HUDEP-2 (cell line): ENCODE data around the gene PPP1R1B.

Source experiments
- DNase-seq, 76 experiments: peaks; one replicate each; lab custom pipeline; 2025; ENCODE audit not compliant: unreplicated experiment in 76 of 76; lab: John Stamatoyannopoulos, UW

PPP1R1B gene

GRCh38 chr17:39629494-39629880 lies 2.7 kb downstream of the PPP1R1B start:
- no peak for DNase-seq

GRCh38 chr17:39629898-39630297 lies 3.1 kb downstream of the PPP1R1B start:
- no peak for DNase-seq

- no peak for DNase-seq
Observed at GRCh38 chr17:39631403-39631802, 4.7 kb downstream of the PPP1R1B start.

- no peak for DNase-seq
Observed at GRCh38 chr17:39632153-39632941, 5.6 kb downstream of the PPP1R1B start.

- DNase-seq: no peak
Observed at GRCh38 chr17:39633570-39634183, 6.9 kb downstream of the PPP1R1B start.

- peak in 21 of 76 experiments; percentile 10 to 54 (median 37) for DNase-seq
Observed at GRCh38 chr17:39634384-39634871, 7.7 kb downstream of the PPP1R1B start.

- peak in 11 of 76 experiments; percentile 19 to 52 (median 36) for DNase-seq
Observed at GRCh38 chr17:39635614-39636176, 8.9 kb downstream of the PPP1R1B start.

- DNase-seq: no peak
Observed at GRCh38 chr17:39636587-39636926, 9.8 kb downstream of the PPP1R1B start.

GRCh38 chr17:39636927-39637736 lies 10.4 kb downstream of the PPP1R1B start, which contains the start of gene STARD3:
Gene STARD3, plus strand, starts transcription at chr17:39637144. Its CDS starts 16,388 bp downstream, at chr17:39653532.
- peak in 72 of 76 experiments; percentile 26 to 90 (median 78) for DNase-seq

GRCh38 chr17:39638317-39638716 lies 11.6 kb downstream of the PPP1R1B start:
- peak in 2 of 76 experiments; percentile 14 to 26 for DNase-seq

- DNase-seq: peak in 2 of 76 experiments; percentile 8 to 10
Observed at GRCh38 chr17:39639043-39639442, 12.3 kb downstream of the PPP1R1B start.

GRCh38 chr17:39639566-39640458 lies 13.1 kb downstream of the PPP1R1B start:
- no peak for DNase-seq

GRCh38 chr17:39640591-39641031 lies 13.9 kb downstream of the PPP1R1B start:
- DNase-seq: no peak

- no peak for DNase-seq
Observed at GRCh38 chr17:39641097-39641496, 14.3 kb downstream of the PPP1R1B start.

- no peak for DNase-seq
Observed at GRCh38 chr17:39641883-39642282, 15.1 kb downstream of the PPP1R1B start.

- no peak for DNase-seq
Observed at GRCh38 chr17:39642291-39643074, 15.7 kb downstream of the PPP1R1B start.

- no peak for DNase-seq
Observed at GRCh38 chr17:39643271-39643670, 16.5 kb downstream of the PPP1R1B start.

GRCh38 chr17:39647256-39647655 lies 20.5 kb downstream of the PPP1R1B start:
- DNase-seq: peak in 66 of 76 experiments; percentile 26 to 87 (median 68)
